NCI-H1436 (cell line): ENCODE measurements around the gene INPP4B.

ENCODE experiments used
- DNase-seq: peaks from one replicate; lab custom pipeline; 2025; lab: John Stamatoyannopoulos, UW

Gene INPP4B

GRCh38 chr4:142377342-142378091 lies 468.6 kb downstream of the INPP4B start:
- no peak for DNase-seq

DNA sequence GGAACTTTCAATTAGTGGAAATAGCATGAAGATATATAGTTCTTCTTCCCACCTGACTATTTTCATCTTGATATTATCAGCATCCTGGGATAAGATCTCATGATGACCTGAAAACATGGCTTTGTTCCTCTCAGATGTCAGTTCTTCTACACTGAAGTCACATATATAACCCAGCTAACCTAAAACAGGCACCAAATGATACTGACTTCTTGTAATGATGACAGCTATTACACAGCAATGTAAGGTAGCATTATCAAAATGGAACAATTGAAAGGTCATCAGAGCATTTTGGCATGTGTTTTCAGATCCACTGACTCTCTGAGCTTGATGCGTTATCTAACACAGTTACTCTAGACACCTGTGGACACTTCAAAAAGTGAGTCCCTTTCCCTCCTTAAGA lies 469.9 kb downstream of the INPP4B start:
- no peak for DNase-seq

- DNase-seq, result no peak
Measured at GRCh38 chr4:142373610-142374009, 472.5 kb downstream of the INPP4B start.

GRCh38 chr4:142372530-142373260 lies 473.4 kb downstream of the INPP4B start:
- DNase-seq, result no peak

GRCh38 chr4:142369141-142369540 lies 477.0 kb downstream of the INPP4B start:
- DNase-seq, result no peak

DNA sequence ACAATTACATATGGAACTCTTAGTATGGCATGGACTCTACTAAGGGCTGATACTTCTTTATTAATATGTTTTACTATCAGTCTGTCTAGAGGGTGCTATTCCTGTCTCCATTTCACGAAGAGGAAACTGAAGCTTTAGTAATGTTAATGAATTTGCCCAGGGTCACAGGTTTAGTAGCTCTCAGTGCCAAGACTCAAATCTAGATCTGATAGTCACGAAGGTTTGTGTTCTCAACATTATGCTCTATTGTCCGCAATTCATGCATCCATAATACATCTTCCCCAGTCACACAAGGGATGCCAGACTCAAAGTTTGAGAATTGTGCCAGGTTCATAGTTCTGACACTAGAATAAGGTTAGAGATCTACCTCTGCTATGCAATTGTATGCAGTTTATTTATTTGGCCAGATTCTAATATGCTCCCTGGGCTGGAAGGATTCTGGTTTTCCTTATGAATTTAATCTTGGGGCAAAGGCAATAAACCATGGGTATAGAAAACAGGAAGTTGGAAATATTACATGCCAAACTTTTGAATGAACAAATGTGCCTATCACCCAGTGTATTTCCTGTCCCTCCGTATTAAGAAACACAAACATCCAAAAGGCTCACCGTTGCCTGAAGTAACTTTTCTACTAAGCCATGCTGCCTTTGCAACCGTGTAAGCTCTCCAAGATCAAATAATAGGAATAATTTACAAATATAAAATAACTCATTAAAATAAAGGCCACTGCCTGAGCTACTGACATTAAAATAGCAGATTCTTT lies 478.5 kb downstream of the INPP4B start:
- DNase-seq, result no peak

- no peak for DNase-seq
Measured at GRCh38 chr4:142366769-142367181, 479.3 kb downstream of the INPP4B start.

GRCh38 chr4:142365391-142365790 lies 480.7 kb downstream of the INPP4B start:
- no peak for DNase-seq

DNA sequence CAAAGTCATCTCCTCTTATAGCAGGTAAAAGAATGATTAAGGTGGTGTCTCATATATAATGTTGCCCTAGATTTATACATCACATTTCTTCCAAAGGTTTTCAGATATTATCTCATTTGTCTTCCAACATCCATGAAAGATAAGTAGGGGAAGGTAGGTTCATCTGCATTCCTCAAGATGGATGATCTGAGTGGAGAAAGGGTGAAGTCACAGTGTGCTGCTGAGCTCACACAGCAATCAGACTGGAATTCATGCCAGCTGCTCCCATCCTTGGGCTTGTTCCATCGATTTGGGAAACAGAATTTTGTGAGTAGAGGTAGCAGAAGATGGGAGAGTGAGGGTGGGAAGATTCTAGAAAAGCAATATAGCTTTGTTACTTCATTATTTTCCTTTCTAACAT lies 482.4 kb downstream of the INPP4B start:
- no peak for DNase-seq

DNA sequence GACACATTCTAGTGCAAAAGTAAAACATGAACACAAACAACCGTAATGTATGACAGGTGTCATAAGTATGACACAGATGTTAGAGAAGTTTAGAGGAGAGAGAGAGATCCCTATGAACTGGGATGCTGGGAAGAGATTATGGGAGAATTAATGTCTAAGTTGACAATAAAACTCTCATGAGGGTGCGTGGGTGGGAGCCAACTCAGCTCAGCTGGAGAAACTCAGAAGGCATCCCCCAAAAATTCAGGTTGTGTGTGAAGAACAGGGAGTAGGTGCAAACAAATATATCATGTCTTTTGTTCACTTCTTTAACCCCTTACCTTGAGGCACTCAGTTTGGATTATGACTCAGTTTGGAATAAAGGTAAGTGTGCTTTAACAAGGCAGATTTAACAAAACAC lies 484.1 kb downstream of the INPP4B start:
- no peak for DNase-seq

GRCh38 chr4:142360657-142361056 lies 485.4 kb downstream of the INPP4B start:
- no peak for DNase-seq

DNA sequence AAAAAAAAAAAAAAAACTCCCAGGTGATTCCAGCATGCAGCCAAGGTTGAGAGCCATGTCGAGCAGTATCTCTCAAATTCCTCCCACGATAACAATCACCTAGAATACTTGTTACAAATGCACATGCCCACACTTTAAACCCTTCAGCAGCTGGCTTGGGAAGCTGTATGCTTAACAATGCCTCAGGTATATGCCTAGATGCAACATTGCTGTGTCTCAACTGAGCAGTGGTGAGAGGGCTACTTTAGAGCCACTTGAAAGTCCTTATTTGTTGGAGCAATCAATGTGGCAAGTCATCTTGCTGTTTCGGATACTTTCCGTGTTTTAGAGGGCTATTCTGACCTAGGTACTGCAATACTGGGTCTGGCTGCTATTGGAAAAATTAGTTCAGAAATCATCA lies 487.4 kb downstream of the INPP4B start:
- DNase-seq, result no peak

- no peak for DNase-seq
Measured at GRCh38 chr4:142356801-142357200, 489.3 kb downstream of the INPP4B start.

DNA sequence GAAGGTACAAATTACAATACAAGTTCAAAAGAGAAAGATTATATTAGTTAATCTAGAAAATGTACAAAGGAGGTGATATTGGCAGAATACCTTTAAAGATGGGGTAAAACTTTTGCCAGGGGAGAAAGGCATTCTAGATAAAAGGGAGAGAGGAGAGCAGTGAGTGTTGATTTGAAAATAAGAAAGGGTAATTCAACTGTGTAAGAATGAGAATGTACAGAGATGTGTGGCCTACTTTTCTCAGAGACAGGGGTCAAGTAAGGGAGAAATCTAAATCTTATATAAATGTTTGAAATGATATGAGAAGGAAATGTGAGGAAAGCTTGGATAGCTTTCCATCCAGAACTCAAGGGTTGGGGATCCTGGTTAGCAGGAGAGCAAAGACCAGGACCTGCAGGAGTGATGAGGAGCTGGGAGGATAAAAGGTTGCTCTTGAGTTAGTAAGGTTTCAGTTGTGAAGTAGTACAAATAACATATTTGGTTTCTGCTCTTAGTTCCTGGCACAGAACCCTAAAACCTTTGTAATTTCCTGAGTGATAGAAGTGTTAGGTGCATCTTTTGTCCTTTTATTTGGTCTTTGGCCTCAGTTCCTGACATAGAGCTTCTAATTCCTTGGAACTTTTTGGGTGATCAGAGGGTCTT lies 489.9 kb downstream of the INPP4B start:
- DNase-seq, result no peak

DNA sequence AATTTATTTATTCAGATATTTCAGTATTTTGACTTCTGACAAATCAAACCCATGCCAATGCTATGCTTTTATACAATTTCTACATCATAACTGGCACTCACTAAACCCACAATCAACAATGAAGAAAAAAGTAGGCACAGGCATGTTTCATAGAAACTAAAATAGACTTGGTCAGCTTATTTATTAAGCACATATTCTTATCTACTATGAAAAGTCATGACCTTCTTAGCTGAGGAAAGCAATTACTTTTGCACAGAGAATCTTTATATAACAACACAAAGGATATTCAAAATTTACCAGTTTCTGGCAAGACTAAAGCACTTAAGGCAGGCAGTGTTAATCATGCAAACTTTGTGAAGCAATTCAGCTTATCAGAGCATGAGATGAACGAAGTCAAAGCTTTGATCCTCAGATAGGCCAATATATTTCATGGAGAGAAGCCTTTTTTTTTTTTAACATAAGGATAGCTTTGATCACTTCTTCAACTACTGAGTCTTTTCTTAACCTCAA lies 490.6 kb downstream of the INPP4B start:
- DNase-seq, result no peak

GRCh38 chr4:142354794-142355420 lies 491.2 kb downstream of the INPP4B start:
- no peak for DNase-seq

GRCh38 chr4:142354041-142354440 lies 492.1 kb downstream of the INPP4B start:
- no peak for DNase-seq

- peak; percentile 11 for DNase-seq
Measured at GRCh38 chr4:142353149-142353738, 492.9 kb downstream of the INPP4B start.

GRCh38 chr4:142352712-142353111 lies 493.4 kb downstream of the INPP4B start:
- DNase-seq, result no peak

DNA sequence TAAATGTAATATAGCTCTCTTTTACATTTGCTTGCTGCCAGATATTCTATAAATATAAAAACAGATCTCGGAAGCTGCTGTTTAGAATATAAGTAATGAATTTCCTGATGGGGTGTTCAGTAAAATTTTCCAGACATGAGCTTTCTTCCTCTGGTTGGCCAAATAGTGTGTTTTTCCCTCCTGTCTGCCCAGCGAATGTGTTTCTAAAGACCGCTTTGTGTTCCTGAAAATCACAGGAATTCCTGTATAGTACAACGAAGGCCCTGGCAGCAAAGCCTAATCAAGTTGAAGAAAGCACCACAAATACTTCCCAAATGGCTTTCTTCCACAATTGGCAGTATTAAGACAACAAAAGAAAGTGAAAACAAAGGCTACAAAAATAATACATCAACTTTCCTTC lies 494.1 kb downstream of the INPP4B start:
- DNase-seq, result no peak

GRCh38 chr4:142350871-142351270 lies 495.2 kb downstream of the INPP4B start:
- no peak for DNase-seq
